A673 (cell line): ENCODE measurements around the gene CELSR1.

Experiments
- CTCF ChIP-seq: fragments of 300-800, 200-600 bp; sonication (generic); conservative IDR thresholded peaks from 2 replicates; pipeline ENCODE4 v1.5.1; 2017; ENCODE audit warnings: low read depth, mild to moderate bottlenecking, antibody characterized with exemption, low read length, moderate library complexity, mixed read lengths
- EZH2 ChIP-seq: fragments of 200-600 bp; sonication (generic); IDR thresholded peaks from 2 replicates; pipeline ENCODE4 v1.6.1; 2017; ENCODE audit warnings: borderline replicate concordance, low read depth, mild to moderate bottlenecking, mixed read lengths, antibody characterized with exemption, low read length; ENCODE audit not compliant: poor library complexity, severe bottlenecking

GRCh38 chr22:46432164-46433068 lies 105.0 kb downstream of the CELSR1 start:
- TF ChIP-seq CTCF, result no peak
- TF ChIP-seq EZH2, result no peak
